DMS114 treated with DMSO at 0.1 percent for 48 hours (cell line): ENCODE results near the gene EIF3L.

Experiments used
- DNase-seq: peaks from one replicate; lab custom pipeline; 2025; ENCODE audit not compliant: unreplicated experiment; lab: John Stamatoyannopoulos, UW

Gene EIF3L

DNA sequence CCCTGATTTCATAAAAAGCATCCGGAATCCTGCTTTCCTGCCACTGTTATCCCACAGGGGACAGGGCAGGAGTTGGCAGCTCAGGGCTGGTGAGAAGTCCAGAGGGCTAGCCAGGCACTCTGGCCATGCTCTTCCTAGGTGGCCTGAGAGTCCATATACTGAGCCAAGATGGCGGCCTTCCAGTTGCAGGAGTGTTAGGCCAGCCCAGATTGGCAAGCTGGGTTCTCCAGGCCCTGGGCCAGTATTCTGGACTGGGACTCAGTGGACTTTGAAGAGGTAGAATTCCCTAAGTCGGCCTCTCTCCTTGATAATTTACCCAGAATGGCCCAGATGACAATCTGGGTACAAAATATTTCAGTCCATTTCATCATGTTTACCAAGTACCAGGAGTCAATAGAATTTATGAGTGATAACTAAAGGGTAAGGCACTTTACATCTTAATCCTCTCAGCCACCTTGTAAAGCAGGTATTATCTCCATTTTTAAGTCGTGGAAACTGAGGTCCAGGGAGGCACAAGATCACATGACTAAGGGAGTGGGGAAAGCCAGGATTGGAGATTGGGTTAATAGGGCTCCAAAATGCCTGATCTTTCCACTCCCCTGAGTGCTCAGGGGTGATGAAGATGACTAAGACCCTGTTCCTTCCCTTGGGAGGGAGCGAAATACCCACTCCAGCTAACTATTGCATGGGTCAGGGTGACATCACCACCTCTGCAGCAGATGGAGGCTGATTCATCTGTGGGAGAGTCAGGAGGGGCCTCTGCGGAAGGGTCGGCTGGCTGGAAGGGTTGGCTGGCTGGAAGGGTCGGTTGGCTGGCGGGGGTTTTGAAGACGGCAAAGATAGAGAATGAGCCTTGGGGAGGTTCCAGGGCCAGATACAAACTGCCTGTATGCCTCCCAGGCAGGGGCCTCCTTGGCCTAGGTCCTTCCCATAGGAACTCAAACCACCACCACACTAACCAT is 55.6 kb downstream of the EIF3L start:
- DNase-seq, result no peak

DNA sequence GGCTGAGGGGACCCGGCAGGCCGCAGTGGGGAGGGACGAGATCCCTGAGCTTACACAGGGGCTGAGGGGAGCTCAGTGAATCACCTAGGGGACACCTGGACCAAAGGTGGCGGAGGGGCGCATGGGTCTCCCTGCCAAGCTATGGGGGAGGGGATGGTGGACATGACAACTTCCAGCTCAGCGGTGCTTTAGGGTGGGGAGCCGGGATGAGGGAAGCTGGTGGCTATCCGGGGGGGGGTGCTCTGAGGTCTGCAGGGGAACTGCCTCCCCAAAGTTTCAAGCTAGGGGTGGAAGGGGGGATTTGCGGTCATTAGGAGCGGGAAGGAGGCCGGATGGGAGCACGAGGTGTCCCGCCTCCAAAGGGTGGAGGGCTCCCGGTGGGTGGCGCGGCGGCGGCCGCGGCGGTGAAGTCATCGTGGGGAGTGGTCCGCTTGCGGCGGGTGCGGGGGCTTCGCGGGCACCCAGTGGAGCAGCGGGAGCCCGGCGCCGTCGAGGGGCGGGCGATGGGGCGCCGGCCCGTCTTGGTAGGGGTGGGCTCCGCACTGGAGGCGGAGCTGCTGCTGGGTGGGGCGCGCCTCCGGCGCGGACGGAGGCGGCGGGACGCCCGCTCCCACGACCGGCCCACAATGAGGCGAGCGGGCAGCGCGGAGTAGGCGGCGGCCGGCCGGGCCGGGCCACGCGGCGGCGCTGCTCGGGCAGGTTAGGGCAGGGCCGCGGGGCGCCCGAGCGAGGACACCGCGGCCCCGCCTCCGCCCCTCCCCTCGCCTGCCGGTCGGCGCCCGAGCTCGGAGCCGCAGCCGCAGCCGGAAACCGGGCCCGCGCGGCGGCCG is 56.5 kb downstream of the EIF3L start, which contains the start of gene MICALL1:
Gene MICALL1 (plus strand): TSS at position 764 of the 830 bp plus-strand sequence. CDS start 126 bp downstream, outside the sequence.
- DNase-seq, result no peak

DNA sequence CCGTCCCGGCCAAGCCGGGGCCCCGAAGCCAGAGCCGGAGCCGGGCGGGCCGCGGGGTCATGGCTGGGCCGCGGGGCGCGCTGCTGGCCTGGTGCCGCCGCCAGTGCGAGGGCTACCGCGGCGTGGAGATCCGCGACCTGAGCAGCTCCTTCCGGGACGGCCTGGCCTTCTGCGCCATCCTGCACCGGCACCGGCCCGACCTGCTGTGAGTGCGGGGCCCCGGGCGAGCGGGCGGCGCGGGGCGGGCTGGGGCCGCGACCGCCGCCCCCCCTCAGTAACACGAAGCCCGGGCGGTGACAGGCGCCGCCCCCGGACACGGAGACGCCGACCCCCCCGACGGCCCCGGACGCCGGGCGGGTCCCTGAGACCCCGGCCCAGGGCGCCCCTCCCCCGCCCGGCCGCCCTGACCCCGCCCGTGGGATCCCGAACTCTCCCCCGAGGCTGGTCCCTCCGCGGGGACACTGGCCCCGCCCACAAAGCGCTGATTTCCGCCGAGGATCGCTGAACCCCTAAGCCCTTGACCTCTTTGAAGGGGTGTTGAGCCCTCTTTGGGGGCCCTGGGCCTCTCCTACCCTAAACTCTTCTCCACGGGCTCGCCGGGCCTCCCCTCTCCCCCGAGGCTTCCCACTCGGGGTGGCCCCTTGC is 57.3 kb downstream of the EIF3L start:
- DNase-seq, result no peak

DNA sequence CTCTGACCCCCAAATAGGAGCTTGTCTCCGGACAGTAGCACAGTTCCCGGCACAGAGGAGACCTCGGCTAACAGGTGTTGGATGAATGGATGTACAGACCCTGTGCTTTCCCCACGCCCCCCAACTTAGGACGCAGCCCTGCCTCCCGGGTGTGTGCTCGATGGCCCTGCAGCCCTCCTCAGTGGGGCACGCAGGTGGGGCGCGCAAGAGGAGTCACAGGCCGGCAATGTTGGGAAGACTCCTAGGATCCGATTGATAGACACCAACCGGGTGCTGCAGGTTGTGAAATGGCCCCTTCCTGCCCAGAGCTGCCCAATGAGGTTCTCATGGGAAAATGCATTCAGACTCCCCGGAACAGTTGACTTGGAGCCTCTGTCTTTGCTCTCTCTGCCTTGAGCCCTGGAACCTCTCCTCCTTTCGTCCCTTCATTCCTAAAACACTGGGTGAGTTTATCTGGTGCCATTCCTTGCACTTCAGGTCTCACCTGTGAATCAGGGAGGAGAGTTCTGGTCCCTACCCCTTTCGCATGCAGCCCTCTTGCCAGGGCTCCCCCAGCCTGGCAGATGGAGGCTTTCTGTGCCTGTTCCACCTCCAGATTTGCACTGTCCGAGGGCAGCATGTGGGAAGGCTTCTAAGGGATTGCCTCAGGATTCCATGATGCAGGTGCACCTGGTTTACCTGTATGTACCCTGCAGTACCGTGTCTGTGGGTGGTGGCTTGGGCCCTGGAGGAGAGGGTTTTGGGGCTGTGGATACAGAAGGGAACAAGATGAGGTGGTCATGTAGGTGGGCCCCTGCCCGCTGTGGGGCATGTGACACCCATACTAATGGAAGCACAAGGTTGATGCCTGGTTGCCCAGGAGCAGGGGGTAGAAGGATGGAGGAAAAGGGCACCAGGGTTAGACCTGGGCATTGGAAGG is 58.1 kb downstream of the EIF3L start:
- no peak for DNase-seq

DNA sequence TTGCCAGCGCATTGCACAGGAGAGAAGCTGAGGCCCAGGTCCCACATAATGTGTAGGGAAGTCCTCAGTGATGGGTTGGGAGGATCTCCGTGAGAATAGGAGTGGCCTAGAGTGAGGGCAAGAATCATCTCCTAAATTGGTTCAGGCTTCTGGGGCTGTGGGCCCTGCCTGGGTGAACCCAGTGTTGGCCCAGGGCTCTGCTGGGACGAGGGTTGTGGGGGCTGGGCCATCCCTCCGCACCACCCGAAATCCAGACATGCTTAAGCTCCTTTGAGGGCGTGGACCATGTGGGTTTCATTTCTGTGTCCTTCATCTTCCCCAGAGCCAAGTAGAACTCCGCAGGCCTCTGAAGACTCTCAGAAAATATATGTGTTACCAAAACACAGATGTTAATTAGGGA is 60.5 kb downstream of the EIF3L start:
- DNase-seq, result no peak

DNA sequence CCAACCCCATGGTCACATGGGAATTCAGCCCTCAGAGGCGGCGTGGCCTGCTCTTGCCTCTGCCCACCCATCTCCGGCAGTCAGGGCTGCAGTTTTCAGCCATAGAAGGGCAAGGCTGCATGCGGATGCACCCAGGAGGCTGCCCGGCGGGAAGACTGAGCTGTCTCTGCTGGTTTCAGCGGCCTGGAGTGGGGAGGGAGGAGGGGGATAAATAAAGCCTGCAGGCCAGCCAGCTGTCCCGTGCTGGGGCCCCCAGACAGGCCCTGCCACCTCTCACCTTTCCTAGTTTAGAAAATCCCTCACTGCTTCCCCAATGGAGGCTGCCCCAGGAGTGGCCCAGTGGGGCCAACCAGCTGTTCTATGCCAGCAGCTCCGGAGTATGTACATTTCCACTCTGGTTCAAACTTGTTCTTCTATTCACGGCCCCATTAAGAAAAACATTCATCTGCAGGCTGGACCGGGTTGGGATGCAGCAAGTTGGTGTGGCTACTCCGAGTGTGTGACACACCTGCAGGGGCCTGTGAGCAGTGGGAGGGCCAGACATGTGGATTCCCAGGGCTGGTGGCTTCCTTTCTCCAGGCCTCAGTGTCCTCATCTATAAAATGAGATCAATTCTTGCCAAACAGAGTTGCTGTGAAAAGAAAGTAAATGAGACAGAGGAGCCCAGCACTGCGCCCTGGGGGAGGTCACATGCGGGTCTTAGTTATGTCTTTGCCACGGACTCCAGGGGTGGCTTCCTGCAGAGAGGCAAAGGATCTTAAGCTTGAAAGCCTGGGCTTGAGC is 61.9 kb downstream of the EIF3L start:
- DNase-seq, result no peak

DNA sequence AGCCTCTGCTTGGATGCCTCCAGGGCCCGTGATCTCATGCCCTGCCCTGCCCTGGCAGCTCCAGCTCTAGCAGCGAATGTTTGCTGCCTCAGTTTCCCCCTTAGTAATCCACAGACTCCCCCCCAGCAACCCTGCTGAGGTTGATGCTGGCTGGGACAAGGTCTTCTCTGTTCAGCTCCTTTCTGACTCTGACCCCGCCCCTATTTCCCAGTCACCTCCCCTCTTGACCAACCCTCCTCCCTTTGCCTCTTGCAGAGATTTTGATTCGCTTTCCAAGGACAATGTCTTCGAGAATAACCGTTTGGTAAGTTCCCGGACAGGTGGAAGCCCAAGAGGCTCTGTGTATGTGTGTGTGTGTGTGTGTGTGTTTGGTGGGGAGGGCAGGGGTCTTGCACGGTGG is 62.5 kb downstream of the EIF3L start:
- DNase-seq, result no peak

DNA sequence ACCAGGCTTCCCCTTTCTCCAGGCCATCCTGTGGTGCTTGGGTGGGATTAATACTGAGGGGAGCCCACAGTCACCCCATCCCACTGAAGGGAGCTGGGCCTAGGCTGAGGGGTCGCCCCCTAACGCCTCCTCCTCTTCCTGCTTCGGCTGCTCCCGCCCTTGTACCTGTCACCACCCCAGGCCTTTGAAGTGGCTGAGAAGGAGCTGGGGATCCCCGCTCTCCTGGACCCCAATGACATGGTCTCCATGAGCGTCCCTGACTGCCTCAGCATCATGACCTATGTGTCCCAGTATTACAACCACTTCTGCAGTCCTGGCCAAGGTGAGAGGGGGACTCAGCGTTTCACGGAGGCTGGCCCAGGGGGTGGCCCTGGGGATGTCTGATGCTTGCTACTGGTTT is 63.0 kb downstream of the EIF3L start:
- DNase-seq, result no peak

DNA sequence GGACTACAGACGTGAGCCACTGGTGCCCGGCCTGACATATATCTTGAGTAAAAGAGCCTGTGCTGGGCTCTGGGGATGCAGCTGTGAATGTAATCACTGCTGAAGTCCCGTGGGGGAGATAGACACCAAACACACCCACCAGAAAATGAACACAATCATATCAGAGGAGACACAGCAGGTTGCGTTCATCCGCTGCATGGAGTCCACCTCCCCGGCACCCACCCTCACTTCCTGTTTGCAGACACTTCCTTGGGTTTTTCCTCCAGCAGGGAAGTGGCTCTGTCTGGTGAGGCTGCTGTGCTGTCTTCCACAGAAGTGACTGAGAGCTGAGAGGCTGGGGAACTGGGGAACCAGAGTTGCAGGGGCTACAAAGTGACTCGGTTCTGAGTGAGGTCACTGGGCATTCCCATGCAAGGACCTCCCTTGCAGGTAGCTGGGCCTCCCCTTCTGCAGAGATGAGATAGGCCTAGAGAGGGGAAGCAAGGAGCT is 64.1 kb downstream of the EIF3L start:
- DNase-seq, result no peak

DNA sequence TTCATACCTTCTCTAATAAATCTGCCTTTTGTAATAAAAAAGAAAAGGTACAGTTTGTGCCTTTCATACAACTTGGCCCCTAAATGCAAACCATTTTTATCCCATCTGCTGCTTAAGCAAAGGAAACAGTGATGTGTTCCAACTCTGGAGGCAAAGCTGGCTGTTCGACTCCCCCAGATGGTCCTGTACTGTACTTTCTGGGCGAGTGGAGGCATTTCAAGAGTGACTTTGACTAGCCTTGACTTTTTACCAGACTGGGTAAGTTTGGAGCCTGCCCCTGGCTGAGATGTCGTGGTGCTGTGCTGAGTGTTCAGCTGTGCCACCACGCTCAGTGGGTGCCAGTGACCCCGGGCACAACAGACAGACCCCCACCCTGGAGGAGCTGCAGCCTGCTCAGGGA is 67.1 kb downstream of the EIF3L start:
- no peak for DNase-seq

DNA sequence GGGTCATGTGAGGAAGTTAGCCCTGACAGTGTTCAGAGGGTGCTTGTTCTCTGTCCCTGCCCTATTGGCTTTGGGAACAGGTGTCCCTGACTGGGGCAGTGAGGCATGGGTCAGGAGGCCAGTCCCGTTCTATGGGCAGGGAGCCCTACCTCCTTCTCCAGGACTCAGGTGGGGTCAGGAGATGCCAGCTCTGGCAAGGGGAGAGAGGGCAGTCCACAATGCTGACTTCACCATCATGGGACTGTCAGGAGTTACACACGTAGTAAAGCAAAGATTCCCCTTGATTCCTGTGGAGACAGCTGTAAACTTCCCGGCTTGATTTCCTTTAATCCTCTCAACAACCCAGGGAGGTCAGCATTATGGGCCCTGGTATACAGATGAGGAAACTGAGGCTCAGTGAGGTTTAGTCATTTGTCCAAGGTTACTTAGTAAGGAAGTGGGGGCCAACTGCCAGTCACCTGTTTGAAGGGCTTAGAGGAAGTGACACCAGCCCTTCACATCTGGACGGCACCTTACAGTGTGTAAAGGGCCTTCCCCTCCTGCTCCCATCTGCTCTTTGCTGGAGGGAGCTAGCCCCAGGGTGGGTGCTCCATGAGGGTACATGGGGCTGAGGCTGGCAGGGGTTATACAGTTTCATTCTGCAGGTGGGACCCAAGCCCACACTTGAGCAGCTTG is 68.8 kb downstream of the EIF3L start:
- no peak for DNase-seq

DNA sequence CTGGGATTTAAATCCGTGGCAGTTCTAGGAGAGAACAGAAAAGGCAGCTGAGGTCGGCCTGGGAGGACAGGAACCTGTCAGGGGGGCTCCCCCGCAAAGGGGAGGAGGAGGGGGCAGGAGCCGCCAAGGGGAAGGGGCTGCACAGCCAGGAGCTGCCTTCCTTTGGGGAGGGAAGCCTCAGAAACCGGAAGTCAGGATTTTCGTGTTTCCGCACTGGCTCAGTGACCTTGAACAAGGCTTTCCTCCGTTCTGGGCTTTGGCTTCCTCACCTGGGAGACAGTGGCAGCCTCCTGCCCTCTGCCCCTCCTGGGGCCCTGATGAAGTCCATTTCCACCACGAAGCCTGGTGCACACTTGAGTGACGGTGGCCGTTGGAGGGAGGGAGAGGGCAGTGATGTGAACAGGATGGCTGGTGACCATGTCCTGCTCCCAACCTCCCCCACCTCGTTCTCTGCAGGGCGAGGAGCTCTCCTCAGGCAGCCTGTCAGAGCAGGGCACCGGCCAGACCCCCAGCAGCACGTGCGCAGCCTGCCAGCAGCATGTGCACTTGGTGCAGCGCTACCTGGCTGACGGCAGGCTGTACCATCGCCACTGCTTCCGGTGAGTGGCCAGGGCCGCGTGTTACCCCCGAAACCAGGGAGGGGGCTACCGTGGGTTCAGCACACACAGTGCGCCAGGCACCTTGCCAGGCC is 69.5 kb downstream of the EIF3L start:
- DNase-seq, result no peak

DNA sequence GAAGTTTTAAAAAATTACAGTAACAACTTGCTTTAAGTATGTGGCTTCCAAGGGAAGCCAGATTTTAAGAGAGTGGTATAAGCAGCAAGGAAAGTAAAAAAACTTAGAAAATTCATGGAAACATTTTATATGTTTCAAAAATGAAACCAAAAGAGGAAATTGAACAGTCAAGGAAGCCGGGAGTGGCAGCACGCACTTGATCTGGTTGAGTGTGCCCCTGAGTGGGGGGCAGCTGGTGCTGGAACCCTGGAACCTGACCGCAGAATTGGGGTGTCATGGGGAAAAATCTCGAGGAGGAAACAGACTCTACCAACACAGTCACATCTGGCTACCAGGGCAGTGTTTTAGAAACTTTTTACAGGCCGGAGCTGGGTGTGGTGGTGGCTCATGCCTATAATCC is 70.9 kb downstream of the EIF3L start:
- DNase-seq, result no peak

DNA sequence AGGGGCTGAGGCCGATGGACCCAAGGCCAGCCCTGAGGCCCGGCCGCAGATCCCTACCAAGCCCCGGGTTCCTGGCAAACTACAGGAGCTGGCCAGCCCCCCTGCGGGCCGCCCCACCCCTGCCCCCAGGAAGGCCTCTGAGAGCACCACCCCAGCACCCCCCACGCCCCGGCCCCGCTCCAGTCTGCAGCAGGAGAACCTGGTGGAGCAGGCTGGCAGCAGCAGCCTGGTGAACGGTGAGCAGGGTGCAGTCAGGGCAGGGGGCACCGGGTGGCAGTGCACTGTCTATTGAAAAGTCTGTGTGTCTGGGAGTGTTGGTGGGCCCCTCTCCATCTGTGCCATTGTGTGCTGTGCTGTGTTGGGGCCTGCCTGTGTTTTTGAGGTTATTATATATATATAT is 73.0 kb downstream of the EIF3L start:
- no peak for DNase-seq

DNA sequence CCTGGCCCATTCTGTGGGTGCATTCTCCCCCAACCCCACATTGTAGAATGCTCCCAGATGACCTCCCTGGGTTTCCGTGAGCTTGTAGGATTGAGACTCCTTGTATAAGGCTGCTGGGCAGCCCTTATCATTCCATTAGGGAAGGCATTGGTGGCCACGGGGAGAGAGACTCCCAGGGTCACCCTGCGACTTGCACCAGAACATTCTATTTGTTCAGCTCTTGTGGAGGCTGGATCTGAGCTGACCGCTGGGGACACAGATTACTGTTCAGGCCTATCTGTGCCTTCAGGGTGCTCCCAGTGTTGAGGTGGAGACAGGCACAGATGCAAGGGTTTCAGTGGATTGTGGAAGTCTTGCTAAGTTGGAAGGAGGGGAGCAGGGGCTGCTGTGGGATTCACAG is 74.7 kb downstream of the EIF3L start:
- DNase-seq, result no peak

DNA sequence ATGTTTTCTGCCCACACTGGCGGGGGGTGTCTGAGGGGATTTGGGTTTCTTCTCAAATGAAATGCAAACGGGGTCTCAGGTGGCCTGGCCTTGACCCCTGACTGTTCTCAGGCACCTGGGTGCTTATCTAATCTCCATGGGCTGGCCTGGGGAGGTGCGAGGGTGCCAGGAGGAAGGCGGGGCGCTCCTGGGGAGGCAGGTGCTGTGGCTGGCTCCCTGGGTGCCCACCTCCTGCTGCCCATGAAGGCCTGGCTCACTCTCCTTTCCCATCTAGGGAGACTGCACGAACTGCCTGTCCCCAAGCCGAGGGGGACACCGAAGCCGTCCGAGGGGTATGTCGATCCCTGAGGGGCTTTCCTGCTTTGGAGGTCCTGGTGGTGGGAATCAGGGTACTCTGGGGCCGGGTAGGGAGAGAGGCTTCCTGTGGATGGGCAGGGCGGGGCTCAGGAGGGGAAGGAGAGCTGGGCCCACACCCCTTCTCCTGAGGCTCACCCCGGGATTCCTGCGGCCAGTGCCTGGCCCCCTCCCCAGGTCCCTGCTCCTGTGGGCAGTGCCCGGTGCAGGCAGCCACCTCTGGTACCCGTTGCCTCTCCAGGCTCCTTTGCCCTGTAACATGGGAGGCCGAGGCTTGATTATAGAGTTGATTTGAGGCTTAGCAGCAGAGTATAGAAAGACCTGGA is 75.3 kb downstream of the EIF3L start:
- no peak for DNase-seq

DNA sequence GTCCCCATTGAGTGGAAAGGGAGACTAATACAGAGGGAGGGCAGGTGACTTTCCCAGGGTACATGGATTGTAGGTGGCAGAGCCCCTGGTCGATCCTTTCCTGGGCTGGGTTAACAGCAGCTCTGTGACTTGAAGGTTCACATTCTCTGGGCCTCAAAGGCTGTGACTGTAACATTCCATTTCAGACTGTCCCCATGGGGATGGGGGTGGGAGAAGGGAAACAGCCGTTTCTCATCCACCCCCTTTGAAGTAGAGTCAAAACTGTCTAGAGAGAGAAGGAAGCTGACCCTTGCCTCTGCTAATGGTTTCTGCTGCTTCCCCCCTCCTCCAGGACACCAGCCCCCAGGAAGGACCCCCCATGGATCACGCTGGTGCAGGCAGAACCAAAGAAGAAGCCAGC is 76.1 kb downstream of the EIF3L start:
- no peak for DNase-seq

DNA sequence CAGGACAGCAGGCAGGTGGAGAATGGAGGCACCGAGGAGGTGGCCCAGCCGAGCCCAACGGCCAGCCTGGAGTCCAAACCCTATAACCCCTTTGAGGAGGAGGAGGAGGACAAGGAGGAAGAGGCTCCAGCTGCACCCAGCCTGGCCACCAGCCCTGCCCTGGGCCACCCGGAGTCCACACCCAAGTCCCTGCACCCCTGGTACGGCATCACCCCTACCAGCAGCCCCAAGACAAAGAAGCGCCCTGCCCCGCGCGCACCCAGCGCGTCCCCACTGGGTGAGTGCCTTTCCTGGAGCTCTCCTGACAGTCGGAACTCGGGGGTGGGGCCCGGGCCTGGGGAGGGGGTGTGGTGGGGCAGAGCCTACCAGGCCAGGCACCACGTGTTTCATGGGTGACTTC is 76.5 kb downstream of the EIF3L start:
- DNase-seq, result no peak
